GM21381 (cell line): ENCODE measurements around the gene TXNRD1.
"Not testable (repeated sequence)": the region's sequence is repeated elsewhere in the genome, so short reads cannot be mapped to it uniquely, and the experiment has no call there.

Experiments used
- ATAC-seq: cut with Tn5 transposase; IDR thresholded peaks from one replicate; pipeline ENCODE4 v1.9.1; 2021; ENCODE audit warnings: mild to moderate bottlenecking, moderate library complexity; ENCODE audit not compliant: unreplicated experiment

The TXNRD1 gene

DNA sequence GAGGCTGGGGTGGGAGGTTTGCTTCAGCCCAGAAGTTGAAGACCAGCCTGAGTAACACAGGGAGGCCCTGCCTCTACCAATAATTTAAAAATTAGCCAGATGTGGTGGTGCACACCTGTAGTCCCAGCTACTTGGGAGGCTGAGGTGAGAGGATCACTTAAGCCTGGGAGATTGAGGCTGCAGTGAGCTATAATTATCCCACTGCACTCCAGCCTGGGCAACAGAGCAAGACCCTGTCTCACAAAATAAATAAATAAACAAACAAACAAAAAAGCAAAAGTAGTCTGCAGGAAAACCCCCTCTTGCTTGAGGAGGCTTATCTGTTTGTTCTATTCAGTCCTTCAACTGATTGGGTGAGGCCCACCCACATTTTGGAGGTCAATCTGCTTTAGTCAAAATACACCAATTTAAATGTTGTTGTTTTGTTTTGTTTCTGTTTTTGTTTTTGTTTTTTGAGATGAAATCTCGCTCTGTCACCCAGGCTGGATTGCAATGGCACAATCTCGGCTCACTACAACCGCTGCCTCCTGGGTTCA lies 24.9 kb upstream of the TXNRD1 start:
- no peak for ATAC-seq

DNA sequence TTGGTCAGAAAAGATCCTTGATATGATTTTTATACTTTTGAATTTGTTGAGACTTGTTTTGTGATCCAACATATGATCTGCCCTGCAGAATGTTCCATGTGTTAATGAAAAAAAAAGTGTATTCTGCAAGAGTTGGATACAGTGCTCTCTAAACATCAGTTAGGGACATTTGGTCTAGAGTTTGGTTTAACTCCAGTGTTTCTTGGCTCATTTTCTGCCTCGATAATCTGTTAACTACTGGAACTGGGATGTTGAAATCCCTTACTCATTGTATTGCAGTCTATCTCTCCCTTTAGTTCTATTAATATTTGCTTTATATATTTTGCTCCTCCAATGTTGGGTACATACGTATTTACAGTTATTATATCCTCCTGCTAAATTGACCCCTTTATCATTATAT lies 18.3 kb upstream of the TXNRD1 start:
- no peak for ATAC-seq

DNA sequence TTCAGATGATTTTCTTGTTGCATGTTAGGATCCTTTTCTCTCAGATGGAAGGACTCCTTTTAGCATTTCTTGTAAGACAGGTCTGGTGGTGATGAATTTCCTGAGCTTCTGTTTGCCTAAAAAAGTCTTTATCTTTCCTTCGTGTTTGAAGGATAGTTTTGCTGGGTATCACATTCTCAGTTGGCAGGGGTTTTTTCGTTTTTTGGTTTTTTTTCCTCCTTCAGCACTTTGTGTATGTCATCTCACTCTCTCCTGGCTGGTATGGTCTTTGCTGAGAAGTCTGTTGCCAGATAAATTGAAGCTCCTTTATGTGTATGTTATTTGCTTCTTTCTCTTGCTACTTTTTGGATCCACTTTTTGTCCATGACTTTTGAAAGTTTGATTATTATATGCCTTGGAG lies 15.6 kb upstream of the TXNRD1 start:
- ATAC-seq = no peak

DNA sequence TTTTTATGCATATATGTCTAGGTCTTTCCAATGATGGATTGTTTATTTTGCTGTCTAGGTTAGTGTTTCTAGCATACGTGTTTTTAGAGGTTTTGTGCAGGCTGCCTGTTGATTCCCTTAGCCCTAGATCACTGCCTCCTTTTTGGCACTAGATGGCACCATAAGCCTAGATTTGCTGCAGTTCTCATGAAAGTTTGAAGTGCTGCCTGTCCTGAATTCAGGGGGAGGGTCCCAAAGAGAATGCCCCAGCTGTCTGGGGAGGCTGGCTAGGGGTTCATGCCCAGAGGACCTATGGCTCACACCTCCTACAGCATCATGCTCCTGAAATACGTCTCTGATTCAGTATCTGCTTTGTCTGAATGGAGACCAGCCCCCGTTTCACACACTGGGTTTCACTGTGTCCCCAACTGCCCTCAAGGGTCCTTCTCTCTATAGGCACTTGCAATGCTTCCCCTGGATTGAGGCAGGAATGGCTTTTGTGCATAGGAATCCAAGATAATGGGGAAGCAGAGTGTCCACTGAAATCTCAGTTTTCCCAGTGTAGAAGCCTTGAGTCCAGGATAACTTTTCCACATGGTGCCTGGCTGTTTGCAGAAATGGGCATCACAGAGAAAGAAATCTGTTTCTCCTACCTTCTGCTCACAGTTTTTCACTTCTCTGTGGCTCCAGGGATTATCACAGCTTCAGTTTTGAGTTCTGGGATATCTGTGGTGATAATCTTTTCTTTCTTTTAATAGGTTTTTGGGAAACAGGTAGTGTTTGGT lies 14.2 kb upstream of the TXNRD1 start:
- no peak for ATAC-seq

DNA sequence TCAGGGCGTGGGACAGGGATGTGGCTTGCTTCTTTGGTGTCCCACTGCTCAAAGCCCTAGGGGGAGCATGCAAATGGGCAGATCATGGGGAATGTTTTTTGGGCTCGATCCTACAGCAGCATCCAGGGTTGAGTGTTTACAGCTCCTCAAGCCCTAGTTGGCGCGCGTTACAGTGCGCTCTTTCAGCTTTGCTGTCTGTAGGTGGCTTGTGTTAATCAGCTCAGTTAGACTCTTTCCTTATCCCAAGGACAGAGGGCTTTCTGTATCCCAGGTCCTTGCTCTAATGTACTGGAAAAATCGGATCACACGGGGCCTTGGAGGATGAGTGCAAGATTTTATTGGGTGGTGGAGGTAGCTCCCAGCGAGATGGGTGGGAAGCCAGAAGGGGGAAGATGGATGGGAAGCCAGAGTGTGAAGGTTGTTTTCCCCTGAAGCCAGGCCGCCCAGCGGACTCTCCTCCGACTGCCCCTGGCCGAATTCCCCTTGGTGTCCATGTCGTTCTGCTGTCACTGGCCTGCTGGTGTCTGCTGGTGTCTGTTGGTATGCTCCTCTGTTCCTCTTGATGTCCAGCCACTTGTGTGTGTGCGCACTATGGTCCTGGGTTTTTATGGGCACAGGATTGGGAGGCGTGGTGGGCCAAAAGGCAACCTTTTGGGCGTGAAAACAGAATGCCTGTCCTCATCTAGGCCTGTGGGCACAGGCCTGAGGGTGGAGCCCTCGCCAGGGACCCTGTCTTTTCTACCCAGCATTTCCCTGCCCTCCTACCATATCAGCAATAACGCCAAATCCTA lies 10.7 kb upstream of the TXNRD1 start:
- ATAC-seq = no peak

DNA sequence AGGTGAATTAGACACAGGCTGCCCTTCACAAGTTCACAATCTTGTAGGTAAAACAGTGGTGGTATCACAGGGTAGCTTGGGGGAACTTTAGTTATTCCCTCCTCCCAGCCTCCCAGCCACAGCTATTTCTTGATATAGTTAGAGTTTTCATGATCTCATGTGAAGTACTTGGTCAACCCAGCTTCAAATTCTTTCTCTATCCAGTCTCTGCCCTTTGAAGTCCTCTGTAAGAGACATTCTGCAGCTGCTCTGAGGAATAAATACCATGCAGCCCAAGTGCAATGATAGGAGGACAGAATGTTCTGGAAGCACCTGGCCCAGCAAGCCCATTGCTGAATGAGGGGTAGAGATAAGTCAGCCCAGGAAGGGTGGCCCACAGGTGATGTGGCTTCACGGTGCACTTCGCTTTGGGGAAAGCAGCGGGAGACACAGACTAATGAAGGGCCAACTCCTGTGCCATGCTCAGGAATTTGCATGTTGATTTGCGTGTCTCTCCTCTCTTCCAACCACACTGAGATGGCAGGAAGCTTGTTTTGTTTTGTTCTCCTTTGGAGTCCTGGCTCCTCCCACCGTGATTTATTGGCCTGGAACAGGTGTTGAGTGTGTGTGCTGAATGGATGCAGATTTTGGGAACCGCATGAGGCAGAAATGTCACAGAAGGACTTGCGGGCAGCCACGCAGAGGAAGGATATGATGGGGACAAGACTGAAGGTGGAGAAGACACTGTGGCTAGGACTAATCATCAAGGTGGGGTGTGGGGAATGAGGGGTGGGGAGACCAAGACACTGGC lies 8.0 kb upstream of the TXNRD1 start:
- no peak for ATAC-seq

DNA sequence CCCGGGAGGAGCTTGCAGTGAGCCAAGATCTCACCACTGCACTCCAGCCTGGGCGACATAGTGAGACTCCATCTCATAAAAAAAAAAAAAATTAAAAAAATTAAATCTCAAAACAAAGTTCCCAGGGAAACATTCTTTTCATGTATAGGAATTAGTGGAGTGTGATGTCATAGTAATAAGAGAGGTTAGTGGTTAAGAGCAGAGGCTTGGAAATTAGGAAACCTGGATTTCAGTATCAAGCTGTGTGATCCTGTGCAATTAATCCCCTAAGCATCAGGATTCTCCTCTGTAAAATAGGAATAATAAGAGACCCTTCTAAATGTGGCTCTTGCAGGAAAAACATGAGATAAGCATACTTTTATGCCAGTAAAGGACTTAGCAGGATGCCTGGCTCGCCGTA lies 3.1 kb upstream of the TXNRD1 start:
- ATAC-seq = no peak

DNA sequence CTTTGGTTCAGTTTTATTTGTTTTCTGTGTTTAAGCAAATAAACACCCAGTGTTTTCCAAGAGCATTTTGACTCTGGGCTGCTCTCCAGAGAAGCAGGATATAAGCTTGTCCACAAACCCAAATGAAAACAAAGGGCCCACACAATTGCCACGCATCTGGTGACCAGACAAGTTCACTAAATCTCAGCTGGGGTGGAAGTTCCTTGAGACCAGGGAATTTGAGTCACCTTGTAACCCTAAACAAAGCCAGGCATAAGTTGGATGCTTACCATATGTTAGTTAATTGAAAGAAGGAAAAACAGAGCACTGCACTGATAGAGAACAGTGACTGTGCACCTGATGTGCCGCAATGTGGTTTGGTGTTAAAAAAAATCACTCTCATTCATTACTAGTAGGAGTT lies 1.6 kb upstream of the TXNRD1 start:
- no peak for ATAC-seq

DNA sequence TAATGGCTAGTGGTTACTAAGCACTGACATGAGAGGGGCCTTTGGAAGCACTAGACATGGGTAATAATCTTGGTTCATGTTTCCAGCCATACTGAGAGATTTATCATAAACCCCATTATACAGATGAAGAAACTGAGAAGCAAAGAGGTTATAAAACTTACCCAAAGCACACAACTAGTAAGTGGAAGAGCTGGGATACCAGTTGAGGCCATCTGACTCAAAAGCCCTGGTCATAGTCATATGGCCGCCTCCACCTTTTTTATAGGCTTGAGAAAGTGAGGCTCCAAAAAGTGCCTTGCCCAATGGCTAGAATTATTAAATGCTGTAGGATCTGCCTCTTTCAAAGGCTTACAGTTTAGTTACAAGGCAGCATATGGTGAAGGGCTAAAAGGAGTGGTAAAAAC lies 944 bp downstream of the TXNRD1 start:
- ATAC-seq = no peak

DNA sequence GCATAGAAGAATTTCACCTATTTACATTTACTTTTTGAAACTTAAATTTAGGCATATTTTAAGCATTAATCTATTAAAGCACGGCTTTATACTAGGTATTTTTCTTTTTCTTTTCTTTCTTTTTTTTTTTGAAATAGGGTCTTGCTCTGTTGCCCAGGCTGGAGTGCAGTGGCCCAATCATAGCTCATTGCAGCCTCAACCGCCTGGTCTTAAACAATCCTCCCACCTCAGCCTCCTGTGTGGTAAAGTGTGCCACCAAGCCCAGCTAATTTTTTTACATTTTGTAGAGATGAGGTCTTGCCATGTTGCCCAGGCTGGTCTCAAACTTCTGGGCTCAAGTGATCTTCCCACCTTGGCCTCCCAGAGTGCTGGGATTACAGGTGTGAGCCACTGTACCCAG lies 2.9 kb downstream of the TXNRD1 start:
- not testable (repeated sequence) for ATAC-seq

DNA sequence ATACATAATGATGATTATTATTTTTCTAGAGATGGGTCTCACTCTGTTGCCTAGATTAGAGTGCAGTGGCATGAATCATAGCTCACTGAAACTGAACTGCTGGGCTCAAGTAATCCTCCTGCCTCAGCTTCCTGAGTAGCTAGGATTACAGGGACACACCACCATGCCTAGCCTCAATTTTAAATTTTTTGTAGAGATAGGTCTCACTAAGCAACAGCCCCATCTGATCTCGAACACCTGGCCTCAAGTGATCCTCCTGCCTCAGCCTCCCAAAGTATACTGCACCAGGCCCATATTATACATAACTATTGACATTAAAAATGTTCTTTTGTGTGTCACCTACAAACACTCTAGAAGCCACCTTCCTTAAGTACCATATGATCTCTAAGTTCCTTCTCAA lies 3.4 kb downstream of the TXNRD1 start:
- ATAC-seq = no peak

DNA sequence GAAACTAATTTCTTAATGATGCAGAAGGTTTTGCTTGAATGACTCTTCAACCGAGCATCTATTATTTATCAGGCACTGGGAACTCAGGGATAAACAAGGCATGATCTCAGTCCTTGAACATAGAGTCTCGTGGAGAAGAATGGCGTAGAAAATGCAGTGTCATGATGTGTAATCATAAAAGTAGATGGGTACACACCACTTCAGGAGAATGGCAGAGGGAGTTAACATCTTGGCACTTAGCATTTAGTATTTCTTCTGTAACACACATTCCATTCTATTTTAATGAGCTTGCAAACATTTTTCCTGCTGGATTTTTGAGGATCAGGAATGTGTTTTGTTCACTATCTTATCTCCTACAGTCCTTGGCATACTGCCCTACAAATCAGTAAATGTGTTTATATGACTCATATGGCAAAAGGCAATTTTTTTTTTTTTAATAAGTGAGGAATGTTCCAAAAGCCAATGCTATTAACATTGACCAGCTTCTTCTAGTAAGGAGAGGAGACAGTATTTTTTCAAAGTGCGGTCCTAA lies 3.8 kb downstream of the TXNRD1 start:
- ATAC-seq = no peak

DNA sequence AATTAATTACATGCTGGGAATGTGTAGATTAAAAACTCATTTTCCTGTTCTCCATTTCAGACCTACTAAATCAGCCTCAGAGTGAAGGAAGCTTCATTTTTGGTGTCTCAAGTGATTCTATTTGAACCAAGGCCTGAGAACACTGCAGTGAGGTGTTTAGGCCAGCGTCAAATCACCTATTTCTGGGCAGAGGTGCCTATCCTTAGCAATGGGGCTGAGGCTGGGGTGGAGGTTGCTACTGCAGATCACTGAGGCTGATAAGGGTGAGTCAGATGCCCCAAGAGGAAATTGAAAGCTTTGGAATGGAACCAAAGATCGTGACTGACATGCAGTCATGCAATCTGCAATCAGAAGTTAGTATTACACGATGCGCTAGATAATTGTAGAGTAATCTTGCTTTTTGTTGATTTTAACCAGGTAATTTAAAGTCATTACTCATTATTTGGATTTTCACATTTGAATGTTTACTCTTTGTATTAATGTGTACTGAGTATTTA lies 4.4 kb downstream of the TXNRD1 start:
- ATAC-seq = no peak

DNA sequence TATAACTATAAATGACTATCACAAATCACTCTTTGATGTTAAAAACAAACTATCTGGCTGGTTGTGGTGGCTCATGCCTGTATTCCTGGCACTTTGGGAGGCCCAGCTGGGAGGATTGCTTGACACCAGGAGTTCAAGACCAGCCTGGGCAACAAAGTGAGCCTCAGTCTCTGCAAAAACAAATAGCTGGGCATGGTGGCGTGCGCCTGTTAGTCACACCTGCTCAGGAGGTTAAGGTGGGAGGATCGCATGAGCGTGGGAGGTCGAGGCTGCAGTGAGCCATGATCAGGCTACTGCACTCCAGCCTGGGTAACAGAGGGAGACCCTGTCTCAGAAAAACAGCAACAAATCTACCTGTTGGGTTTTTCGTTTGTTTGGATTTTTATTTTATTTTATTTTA lies 5.4 kb downstream of the TXNRD1 start:
- no peak for ATAC-seq

DNA sequence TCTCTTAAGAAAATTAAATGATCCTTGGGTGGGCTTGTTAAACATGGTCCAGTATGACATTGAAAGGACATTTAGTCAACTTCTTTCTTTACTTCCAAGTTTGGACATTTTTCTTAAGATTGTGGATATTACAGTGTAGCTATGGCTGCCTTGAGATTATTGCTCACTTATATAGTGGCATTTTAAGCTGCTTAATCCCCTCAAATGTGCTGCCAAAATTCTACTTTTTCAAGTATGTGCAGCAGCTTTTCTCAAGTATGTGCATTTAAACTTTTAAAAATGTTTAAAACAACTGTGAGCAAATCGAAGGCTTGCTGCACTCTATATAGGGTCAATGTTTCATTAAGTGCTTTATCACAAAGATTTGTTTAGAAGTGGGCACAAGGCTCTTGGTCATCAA lies 7.4 kb downstream of the TXNRD1 start:
- ATAC-seq = no peak

DNA sequence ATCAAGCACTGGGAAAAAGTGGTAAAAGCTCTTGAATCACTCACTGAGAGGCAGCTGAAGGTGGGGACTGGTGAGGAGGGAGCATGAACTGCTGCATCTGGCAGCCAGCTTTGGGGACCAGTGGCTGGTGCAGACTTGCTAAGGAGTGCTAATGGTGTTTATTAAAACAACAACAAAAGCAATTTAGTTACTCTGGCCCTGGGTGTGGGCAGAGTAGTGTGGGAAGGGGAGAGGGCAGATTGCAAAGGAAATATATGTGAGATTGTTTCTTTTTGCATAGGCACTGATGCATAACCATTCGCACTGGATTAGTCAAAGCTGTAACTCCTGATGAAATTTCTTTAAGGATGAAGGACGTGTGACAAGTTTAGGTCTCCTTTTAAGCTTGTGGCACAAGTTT lies 8.1 kb downstream of the TXNRD1 start:
- no peak for ATAC-seq

DNA sequence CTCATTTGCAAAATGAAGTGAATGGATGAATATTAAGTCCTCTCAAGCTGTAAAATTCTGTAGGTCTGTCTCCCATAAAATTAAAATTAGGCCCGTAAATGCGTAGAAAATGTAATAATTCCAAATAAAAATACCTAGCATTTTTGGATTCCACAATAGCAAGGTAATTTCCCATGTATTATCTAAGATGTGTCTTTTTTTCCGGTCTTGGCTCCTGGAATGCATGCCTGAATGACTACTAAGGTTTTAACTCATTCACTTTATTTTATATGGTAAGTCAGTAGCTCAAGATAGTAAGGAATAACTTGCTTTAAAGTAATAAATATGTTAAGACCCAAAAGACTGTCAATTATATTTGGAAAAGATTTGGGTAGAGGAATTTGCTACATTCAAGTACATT lies 11.1 kb downstream of the TXNRD1 start:
- no peak for ATAC-seq

DNA sequence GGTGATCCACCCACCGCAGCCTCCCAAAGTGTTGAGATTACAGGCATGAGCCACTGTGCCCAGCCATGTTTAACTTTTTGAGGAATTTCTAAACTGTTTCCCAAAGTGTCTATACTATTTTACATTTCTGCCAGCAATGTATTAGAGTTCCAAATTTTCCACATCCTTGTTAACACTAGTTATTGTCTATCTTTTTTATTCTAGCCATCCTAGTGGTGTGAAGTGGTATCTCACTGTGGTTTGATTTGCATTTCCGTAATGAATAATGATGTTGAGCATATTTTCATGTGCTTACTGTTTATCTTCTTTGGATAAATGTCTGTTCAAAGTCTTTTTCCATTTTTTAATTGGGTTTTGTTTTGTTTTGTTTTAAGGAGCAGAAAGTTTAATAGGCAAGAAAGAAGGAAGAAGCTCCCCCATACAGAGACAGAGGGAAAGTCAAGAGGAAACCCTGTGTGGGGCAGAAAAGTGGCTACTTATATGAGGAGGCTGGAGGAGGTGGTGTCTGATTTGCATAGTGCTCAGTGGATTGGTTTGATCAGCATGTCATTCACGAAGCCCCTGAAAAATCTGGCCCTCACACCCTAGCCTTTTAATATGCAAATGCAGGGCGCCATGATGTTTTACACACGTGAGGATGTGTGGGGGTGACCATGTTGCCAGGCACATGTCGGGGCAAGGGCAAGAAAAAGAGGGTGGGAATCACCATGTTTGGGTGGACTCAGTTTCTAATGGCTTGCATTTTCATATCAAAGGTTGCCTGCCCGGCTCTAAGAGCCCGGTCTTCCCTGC lies 14.9 kb downstream of the TXNRD1 start:
- no peak for ATAC-seq

DNA sequence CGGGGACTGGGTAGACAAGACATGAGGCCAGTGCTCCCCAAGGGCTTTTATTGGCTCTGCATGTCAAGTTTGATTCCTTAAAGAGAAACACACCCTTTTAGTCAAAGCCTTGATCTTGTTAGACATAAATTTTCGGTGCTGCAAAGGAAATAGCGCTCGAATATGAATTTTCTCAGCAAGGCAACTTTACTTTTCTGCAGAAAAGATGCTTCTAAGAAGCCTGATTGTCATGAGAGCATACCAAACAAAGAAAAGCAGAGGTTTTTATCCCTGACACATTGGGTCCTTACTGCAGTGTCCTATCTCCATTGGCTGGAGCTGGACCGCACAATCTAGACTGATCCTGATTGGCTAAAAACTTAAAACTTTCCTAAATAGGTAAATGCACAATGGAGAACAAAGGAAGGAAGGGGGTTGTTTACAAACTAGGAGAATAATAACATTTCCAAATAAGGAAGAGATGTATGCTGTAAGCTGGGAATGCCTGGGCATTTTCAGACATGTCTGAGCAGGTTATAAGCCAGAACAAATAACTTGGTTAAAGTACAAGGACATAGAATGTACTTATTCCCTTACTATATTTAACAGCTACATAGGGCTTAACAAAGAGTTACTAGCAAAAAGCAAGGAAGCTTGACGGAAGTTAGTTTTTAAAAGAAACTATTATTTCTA lies 17.2 kb downstream of the TXNRD1 start:
- ATAC-seq = no peak
